IMR-90 (cell line): ENCODE data around the gene DCC. TPM values are rescaled to one million over a fixed set of nuclear protein-coding genes. Genes with fewer than 3 reads are reported as not detected.

Experiments used
- ATAC-seq: fragments of 200-7000 bp; cut with Tn5 transposase; 2 replicates; pipeline ENCODE4 v1.9.1; 2020; ENCODE audit warnings: low read depth, mild to moderate bottlenecking, moderate library complexity
- BruUV-seq: library from RNA; stranded (reverse); fragments of 400-500 nt; replicated peaks from 2 replicates; lab custom pipeline; 2021; lab: Mats Ljungman, UMichigan
- CTCF ChIA-PET: fragments of 300-600 bp; formaldehyde crosslinking; extraction: SDS; loops from one replicate; lab custom pipeline; 2021; ENCODE audit warnings: antibody characterized with exemption; lab: Yijun Ruan, JAX
- POLR2A ChIA-PET: fragments of 300-600 bp; sonication (Branson Sonifier 250); formaldehyde crosslinking; loops from one replicate; lab custom pipeline; 2022; ENCODE audit warnings: antibody characterized with exemption; ENCODE audit not compliant: unreplicated experiment; lab: Charles Lee
- DNase-seq: peaks from one replicate; pipeline ENCODE4 v3.0.0; 2013
- H2AFZ ChIP-seq: replicated peaks from 2 replicates; pipeline ENCODE3; 2013; ENCODE audit warnings: low read length, mild to moderate bottlenecking; ENCODE audit not compliant: poor library complexity
- H2AK5ac ChIP-seq: 2 replicates; pipeline ENCODE4 v1.6.1; 2013; ENCODE audit warnings: low read depth, low read length, inconsistent platforms
- H2AK9ac ChIP-seq: replicated peaks from 2 replicates; pipeline ENCODE3; 2013; ENCODE audit warnings: mild to moderate bottlenecking, low read depth, low read length, moderate library complexity; ENCODE audit not compliant: poor library complexity
- H2BK120ac ChIP-seq: 2 replicates; pipeline ENCODE4 v1.6.1; 2013; ENCODE audit warnings: low read depth, low read length, inconsistent platforms
- H2BK15ac ChIP-seq: 3 replicates; pipeline ENCODE4 v1.6.1; 2013; ENCODE audit warnings: low read depth, low read length, inconsistent platforms
- H2BK20ac ChIP-seq: 2 replicates; pipeline ENCODE4 v1.6.1; 2013; ENCODE audit warnings: low read depth, mild to moderate bottlenecking, inconsistent platforms, low read length, moderate library complexity
- H2BK5ac ChIP-seq: 2 replicates; pipeline ENCODE4 v1.6.1; 2013; ENCODE audit warnings: mild to moderate bottlenecking, low read depth, low read length, inconsistent platforms; ENCODE audit not compliant: poor library complexity, severe bottlenecking
- H3K14ac ChIP-seq: replicated peaks from 2 replicates; pipeline ENCODE4 v1.6.1; 2013; ENCODE audit warnings: low read depth, low read length, inconsistent platforms
- H3K18ac ChIP-seq: 2 replicates; pipeline ENCODE4 v1.6.1; 2013; ENCODE audit warnings: low read depth, low read length, control low read depth
- H3K23ac ChIP-seq: 2 replicates; pipeline ENCODE4 v1.6.1; 2013; ENCODE audit warnings: low read depth, low read length, inconsistent platforms
- H3K27ac ChIP-seq: 2 replicates; pipeline ENCODE4 v1.5.1; 2013; ENCODE audit warnings: mild to moderate bottlenecking, control low read depth, low read length; ENCODE audit not compliant: insufficient read depth
- H3K27me3 ChIP-seq: 2 replicates; pipeline ENCODE4 v1.6.1; 2013; ENCODE audit warnings: low read length; ENCODE audit not compliant: control insufficient read depth, insufficient read depth
- H3K36me3 ChIP-seq: 2 replicates; pipeline ENCODE4 v1.6.1; 2013; ENCODE audit warnings: low read length, mixed read lengths; ENCODE audit not compliant: control insufficient read depth, insufficient read depth
- H3K4ac ChIP-seq: 2 replicates; pipeline ENCODE4 v1.6.1; 2013; ENCODE audit warnings: low read depth, low read length, inconsistent platforms
- H3K4me1 ChIP-seq: 2 replicates; pipeline ENCODE4 v1.6.1; 2013; ENCODE audit warnings: low read length, mixed read lengths; ENCODE audit not compliant: control insufficient read depth, insufficient read depth
- H3K4me2 ChIP-seq: 2 replicates; pipeline ENCODE4 v1.6.1; 2013; ENCODE audit warnings: low read depth, mild to moderate bottlenecking, control low read depth, low read length, moderate library complexity
- H3K4me3 ChIP-seq: 2 replicates; pipeline ENCODE4 v1.5.1; 2013; ENCODE audit warnings: low read depth, mild to moderate bottlenecking, control low read depth, low read length, moderate library complexity; ENCODE audit not compliant: insufficient read depth
- H3K56ac ChIP-seq: 2 replicates; pipeline ENCODE4 v1.6.1; 2013; ENCODE audit warnings: low read length, inconsistent platforms; ENCODE audit not compliant: insufficient read depth; ENCODE audit errors: extremely low read depth
- H3K79me1 ChIP-seq, 2 experiments: 2 replicates each; pipeline ENCODE4 v1.6.1; 2013; ENCODE audit warnings: low read length in 2 of 2, inconsistent platforms in 1 of 2, low read depth in 1 of 2
- H3K9ac ChIP-seq: 2 replicates; pipeline ENCODE4 v1.6.1; 2013; ENCODE audit warnings: low read depth, low read length, control low read depth
- H3K9me1 ChIP-seq: 2 replicates; pipeline ENCODE4 v1.6.1; 2013; ENCODE audit warnings: low read length, inconsistent platforms; ENCODE audit not compliant: insufficient read depth
- H3K9me3 ChIP-seq: 2 replicates; pipeline ENCODE4 v1.6.1; 2013; ENCODE audit warnings: low read length; ENCODE audit not compliant: control insufficient read depth, insufficient read depth
- H4K20me1 ChIP-seq: 2 replicates; pipeline ENCODE4 v1.6.1; 2013; ENCODE audit warnings: low read length, inconsistent platforms; ENCODE audit not compliant: insufficient read depth
- H4K5ac ChIP-seq: 2 replicates; pipeline ENCODE4 v1.6.1; 2013; ENCODE audit warnings: mild to moderate bottlenecking, low read depth, low read length, control low read depth
- H4K8ac ChIP-seq, 2 experiments: 2 replicates each; pipeline ENCODE4 v1.6.1; 2013; ENCODE audit warnings: low read depth in 2 of 2, low read length in 2 of 2, control low read depth in 1 of 2, inconsistent platforms in 1 of 2
- H4K91ac ChIP-seq: 2 replicates; pipeline ENCODE4 v1.6.1; 2013; ENCODE audit warnings: low read depth, low read length, inconsistent platforms; ENCODE audit not compliant: insufficient read depth
- BHLHE40 ChIP-seq: fragments of 150-350 bp; IDR thresholded peaks from 2 replicates; pipeline ENCODE4 v1.6.1; 2016; ENCODE audit warnings: mild to moderate bottlenecking, low read depth, low read length
- CEBPB ChIP-seq: IDR thresholded peaks from 2 replicates; pipeline ENCODE4 v1.6.1; 2012; ENCODE audit warnings: low read depth, low read length, improper control_type of control experiment
- CHD1 ChIP-seq: IDR thresholded peaks from 2 replicates; pipeline ENCODE4 v1.6.1; 2012; ENCODE audit warnings: low read depth, low read length, improper control_type of control experiment
- FOS ChIP-seq: fragments of 150-350 bp; IDR thresholded peaks from 2 replicates; pipeline ENCODE4 v1.6.1; 2016; ENCODE audit warnings: low read depth, low read length
- MAFK ChIP-seq: IDR thresholded peaks from 2 replicates; pipeline ENCODE4 v1.6.1; 2012; ENCODE audit warnings: low read depth, low read length, improper control_type of control experiment
- MAZ ChIP-seq: IDR thresholded peaks from 2 replicates; pipeline ENCODE4 v1.6.1; 2012; ENCODE audit warnings: low read depth, mild to moderate bottlenecking, low read length, improper control_type of control experiment, moderate library complexity, borderline replicate concordance
- MXI1 ChIP-seq: IDR thresholded peaks from 2 replicates; pipeline ENCODE4 v1.6.1; 2012; ENCODE audit warnings: low read depth, mild to moderate bottlenecking, low read length, moderate library complexity, borderline replicate concordance
- NFE2L2 ChIP-seq: fragments of 150-350 bp; IDR thresholded peaks from 2 replicates; pipeline ENCODE4 v1.6.1; 2016; ENCODE audit warnings: low read depth, mild to moderate bottlenecking, low read length
- POLR2A ChIP-seq: IDR thresholded peaks from 2 replicates; pipeline ENCODE4 v1.6.1; 2012; ENCODE audit warnings: mild to moderate bottlenecking, low read depth, low read length
- RAD21 ChIP-seq: IDR thresholded peaks from 2 replicates; pipeline ENCODE4 v1.6.1; 2012; ENCODE audit warnings: low read length, improper control_type of control experiment
- RCOR1 ChIP-seq: IDR thresholded peaks from 2 replicates; pipeline ENCODE4 v1.6.1; 2012; ENCODE audit warnings: mild to moderate bottlenecking, low read length, improper control_type of control experiment; ENCODE audit not compliant: insufficient replicate concordance
- RFX5 ChIP-seq: IDR thresholded peaks from 2 replicates; pipeline ENCODE4 v1.8.0; 2012; ENCODE audit warnings: low read depth, mild to moderate bottlenecking, low read length, moderate library complexity
- SMC3 ChIP-seq: fragments of 150-350 bp; IDR thresholded peaks from 2 replicates; pipeline ENCODE4 v1.6.1; 2016; ENCODE audit warnings: low read depth, mild to moderate bottlenecking, antibody characterized with exemption, low read length, moderate library complexity
- USF2 ChIP-seq: fragments of 150-350 bp; IDR thresholded peaks from 2 replicates; pipeline ENCODE4 v1.6.1; 2017; ENCODE audit warnings: mild to moderate bottlenecking, antibody characterized with exemption, low read length, low read depth
- WGBS, 2 experiments: methylation state at CpG; one replicate each; pipeline versions ENCODE4 v1.1.5 to v1.1.7; 2013; ENCODE audit warnings: missing lambda C conversion rate in 2 of 2; ENCODE audit not compliant: insufficient read length in 1 of 2; ENCODE audit errors: extremely low coverage in 2 of 2; 5-methylcytosine and 5-hydroxymethylcytosine counted together
- dilution Hi-C: fragments of 300-500 bp; cut with HindIII; formaldehyde crosslinking; loops from one replicate; pipeline ENCODE4 v1.14.3; 2018; ENCODE audit warnings: low sequenced_read_pairs; ENCODE audit not compliant: unreplicated experiment
- in situ Hi-C: fragments of 300-500 bp; cut with MboI; formaldehyde crosslinking; loops from 3 replicates; pipeline ENCODE4 v1.14.3; 2019; ENCODE audit warnings: low sequenced_read_pairs, inconsistent platforms, mixed read lengths
- intact Hi-C: fragments of 100-400 bp; cut with micrococcal nuclease; formaldehyde crosslinking; loops from 2 replicates; pipeline ENCODE4 v1.10.0; 2022
- polyA plus RNA-seq, 3 experiments: library from polyadenylated mRNA; depleted of rRNA; stranded (reverse); fragments of >200 nt; gene quantifications; 2 replicates each; pipeline ENCODE4 v1.2.3, GENCODE V29; 2012; ENCODE audit warnings: low replicate concordance in 1 of 3
- total RNA-seq: library from RNA; depleted of rRNA; stranded (reverse); fragments of >200 nt; gene quantifications from 2 replicates; pipeline ENCODE4 v1.2.3, GENCODE V29; 2012
- TF ChIP-seq, protein P1 (sequence below): fragments of 150-350 bp; IDR thresholded peaks from 2 replicates; pipeline ENCODE4 v1.6.1; 2016; ENCODE audit warnings: low read depth, mild to moderate bottlenecking, low read length, moderate library complexity, borderline replicate concordance
- TF ChIP-seq, protein P2 (sequence below): conservative IDR thresholded peaks from 2 replicates; pipeline ENCODE4 v1.5.1; 2012; ENCODE audit warnings: mild to moderate bottlenecking, low read depth, low read length, improper control_type of control experiment

Gene DCC
- total and polyA plus RNA-seq, 2 of the 4 experiments (the other 2 are of a cell fraction), result 0.31 to 0.54 TPM

DNA sequence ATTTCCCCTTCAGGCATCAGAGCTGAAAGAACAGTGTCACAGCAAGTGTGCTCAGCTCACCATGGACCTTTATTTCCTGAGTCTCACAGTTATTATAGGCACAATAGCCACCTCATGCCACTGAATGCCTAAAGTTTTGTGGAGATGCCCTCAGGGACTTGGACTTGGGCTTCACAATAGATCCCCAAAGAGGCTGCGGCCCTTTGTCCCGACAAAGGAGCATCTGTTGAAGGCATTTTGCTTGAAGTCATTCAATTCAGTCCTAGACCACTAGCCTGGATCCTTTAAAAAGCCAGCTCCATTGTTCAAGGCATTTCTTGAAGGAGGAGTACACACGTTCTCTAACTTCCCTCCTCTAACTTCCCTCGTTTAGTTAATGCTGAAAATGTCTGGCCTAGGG is 125.4 kb downstream of the DCC start:
- H3K9me1 ChIP-seq, result no peaks in the 10 kb centered on the region
- no peak overlapping the region for H3K56ac ChIP-seq
- H3K4me1 ChIP-seq, result no peaks in the 10 kb centered on the region
- no peak overlapping the region for H4K8ac ChIP-seq
- H2BK120ac ChIP-seq, result no peak overlapping the region
- no peak overlapping the region for H2AFZ ChIP-seq
- no peak overlapping the region for H3K4me3 ChIP-seq
- 61% methylated on average over 2 of the region's 4 CpGs; no CpG with 5 or more reads in 1 of the 2 experiments for WGBS, 2 experiments
- no peak overlapping the region for H2AK9ac ChIP-seq
- H2BK5ac ChIP-seq, result no peak overlapping the region
- no peak overlapping the region for H4K5ac ChIP-seq
- H3K36me3 ChIP-seq, result no peaks in the 10 kb centered on the region
- no peaks in the 10 kb centered on the region for H4K20me1 ChIP-seq
- H3K4me2 ChIP-seq, result no peak overlapping the region
- no peak overlapping the region for H3K27ac ChIP-seq
- no peak overlapping the region for H4K91ac ChIP-seq
- H3K9ac ChIP-seq, result no peak overlapping the region
- dilution Hi-C loops, result no loop called here
- H2BK20ac ChIP-seq, result no peak overlapping the region
- TF ChIP-seq POLR2A (no peak), RCOR1 (no peak), CHD1 (no peak), SMC3 (no peak), MAFK (no peak), RAD21 (no peak), FOS (no peak), NFE2L2 (no peak), BHLHE40 (no peak), MAZ (no peak), CEBPB (no peak), MXI1 (no peak), USF2 (no peak), RFX5 (no peak)
- TF ChIP-seq, protein P1, sequence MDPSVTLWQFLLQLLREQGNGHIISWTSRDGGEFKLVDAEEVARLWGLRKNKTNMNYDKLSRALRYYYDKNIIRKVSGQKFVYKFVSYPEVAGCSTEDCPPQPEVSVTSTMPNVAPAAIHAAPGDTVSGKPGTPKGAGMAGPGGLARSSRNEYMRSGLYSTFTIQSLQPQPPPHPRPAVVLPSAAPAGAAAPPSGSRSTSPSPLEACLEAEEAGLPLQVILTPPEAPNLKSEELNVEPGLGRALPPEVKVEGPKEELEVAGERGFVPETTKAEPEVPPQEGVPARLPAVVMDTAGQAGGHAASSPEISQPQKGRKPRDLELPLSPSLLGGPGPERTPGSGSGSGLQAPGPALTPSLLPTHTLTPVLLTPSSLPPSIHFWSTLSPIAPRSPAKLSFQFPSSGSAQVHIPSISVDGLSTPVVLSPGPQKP, result no peak
- TF ChIP-seq, protein P2, sequence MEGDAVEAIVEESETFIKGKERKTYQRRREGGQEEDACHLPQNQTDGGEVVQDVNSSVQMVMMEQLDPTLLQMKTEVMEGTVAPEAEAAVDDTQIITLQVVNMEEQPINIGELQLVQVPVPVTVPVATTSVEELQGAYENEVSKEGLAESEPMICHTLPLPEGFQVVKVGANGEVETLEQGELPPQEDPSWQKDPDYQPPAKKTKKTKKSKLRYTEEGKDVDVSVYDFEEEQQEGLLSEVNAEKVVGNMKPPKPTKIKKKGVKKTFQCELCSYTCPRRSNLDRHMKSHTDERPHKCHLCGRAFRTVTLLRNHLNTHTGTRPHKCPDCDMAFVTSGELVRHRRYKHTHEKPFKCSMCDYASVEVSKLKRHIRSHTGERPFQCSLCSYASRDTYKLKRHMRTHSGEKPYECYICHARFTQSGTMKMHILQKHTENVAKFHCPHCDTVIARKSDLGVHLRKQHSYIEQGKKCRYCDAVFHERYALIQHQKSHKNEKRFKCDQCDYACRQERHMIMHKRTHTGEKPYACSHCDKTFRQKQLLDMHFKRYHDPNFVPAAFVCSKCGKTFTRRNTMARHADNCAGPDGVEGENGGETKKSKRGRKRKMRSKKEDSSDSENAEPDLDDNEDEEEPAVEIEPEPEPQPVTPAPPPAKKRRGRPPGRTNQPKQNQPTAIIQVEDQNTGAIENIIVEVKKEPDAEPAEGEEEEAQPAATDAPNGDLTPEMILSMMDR, result no peak
- POLR2A ChIA-PET, result no interaction called here
- no peak overlapping the region for H2AK5ac ChIP-seq
- intact Hi-C loops, result no loop called here
- in situ Hi-C loops, result no loop called here
- BruUV-seq, result no TSS peak
- ATAC-seq, result no peak
- no peaks in the 10 kb centered on the region for H3K79me1 ChIP-seq
- H3K9me3 ChIP-seq, result peaks cover 5% of the 10 kb centered on the region
- CTCF ChIA-PET, result no interaction called here
- no peak overlapping the region for H2BK15ac ChIP-seq
- H3K18ac ChIP-seq, result no peak overlapping the region
- no peak overlapping the region for H3K14ac ChIP-seq
- no peak overlapping the region for H3K23ac ChIP-seq
- no peak for DNase-seq
- no peak overlapping the region for H3K4ac ChIP-seq
- no peaks in the 10 kb centered on the region for H3K27me3 ChIP-seq
